ENCODE data around the gene SRXN1. TPM values are rescaled to one million over a fixed set of nuclear protein-coding genes. Genes with fewer than 3 reads are reported as not detected.

Gene SRXN1
- total RNA-seq, 1 donor from 2014 or later: 17.7 TPM

DNA sequence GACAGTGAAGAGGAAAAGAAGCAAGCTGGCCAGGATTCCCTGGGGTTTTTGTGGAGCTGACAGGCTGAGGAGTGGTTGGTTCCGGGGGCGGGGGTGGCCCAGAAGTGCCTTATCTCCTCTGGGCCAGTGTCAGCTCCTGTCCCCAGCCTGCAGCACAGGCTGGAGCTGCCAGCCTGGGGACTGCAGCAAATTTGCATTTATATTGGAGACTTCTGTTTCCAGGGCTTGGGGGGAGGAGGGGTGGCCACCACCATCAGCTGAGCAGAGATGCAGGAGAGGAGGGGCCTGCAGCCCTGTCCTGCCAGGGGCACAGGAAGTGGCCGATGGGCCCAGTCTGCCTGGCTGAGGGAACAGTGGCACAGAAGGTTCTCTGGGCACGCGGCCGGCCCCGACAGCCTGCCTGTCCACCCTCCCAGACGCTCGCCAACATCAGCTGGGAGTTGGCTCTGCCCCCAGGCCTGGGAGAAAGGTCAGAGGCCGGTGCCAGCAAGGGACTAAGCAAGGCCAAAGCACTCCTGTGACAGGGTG is 46.9 kb upstream of the SRXN1 start:
- TF ChIP-seq, protein P1, sequence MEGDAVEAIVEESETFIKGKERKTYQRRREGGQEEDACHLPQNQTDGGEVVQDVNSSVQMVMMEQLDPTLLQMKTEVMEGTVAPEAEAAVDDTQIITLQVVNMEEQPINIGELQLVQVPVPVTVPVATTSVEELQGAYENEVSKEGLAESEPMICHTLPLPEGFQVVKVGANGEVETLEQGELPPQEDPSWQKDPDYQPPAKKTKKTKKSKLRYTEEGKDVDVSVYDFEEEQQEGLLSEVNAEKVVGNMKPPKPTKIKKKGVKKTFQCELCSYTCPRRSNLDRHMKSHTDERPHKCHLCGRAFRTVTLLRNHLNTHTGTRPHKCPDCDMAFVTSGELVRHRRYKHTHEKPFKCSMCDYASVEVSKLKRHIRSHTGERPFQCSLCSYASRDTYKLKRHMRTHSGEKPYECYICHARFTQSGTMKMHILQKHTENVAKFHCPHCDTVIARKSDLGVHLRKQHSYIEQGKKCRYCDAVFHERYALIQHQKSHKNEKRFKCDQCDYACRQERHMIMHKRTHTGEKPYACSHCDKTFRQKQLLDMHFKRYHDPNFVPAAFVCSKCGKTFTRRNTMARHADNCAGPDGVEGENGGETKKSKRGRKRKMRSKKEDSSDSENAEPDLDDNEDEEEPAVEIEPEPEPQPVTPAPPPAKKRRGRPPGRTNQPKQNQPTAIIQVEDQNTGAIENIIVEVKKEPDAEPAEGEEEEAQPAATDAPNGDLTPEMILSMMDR (IDR thresholded peaks at IDR 0.05; ENCODE audit: insufficient read depth, low read depth, low read length): no peak
- no peak for TF ChIP-seq EZH2 (IDR thresholded peaks at IDR 0.05; ENCODE audit: insufficient read depth, low read length)
- no peak overlapping the region for H2AFZ ChIP-seq (ENCODE audit: low read depth, low read length)
- no peaks in the 10 kb centered on the region for H3K9me3 ChIP-seq (ENCODE audit: insufficient read depth, low read depth, low read length)
- Mint-ChIP-seq H3K27me3 (ENCODE audit: low read depth, unreplicated experiment) (peaks cover 35% of the 10 kb centered on the region), H3K9me3 (ENCODE audit: unreplicated experiment) (peaks cover 2% of the 10 kb centered on the region), H3K36me3 (ENCODE audit: low read depth, unreplicated experiment) (no peaks in the 10 kb centered on the region), H3K4me1 (ENCODE audit: low read depth, unreplicated experiment) (peaks cover 2% of the 10 kb centered on the region), H3K4me3 (ENCODE audit: unreplicated experiment) (no peak overlapping the region), H3K27ac (ENCODE audit: unreplicated experiment) (no peak overlapping the region)
- no peak overlapping the region for H3K27ac ChIP-seq (ENCODE audit: low read depth, low read length)
- no peak overlapping the region for H3K4me3 ChIP-seq (ENCODE audit: insufficient read depth, low read depth, low read length)
- no peaks in the 10 kb centered on the region for H3K36me3 ChIP-seq (ENCODE audit: insufficient read depth, low read length)
- DNase-seq (ENCODE audit: low read depth) (no peak), FAIRE-seq (no peak)
- H3K27me3 ChIP-seq (ENCODE audit: insufficient read depth, low read length): peaks cover 3% of the 10 kb centered on the region
- no peak overlapping the region for H3K4me2 ChIP-seq (ENCODE audit: low read length)
- H3K79me2 ChIP-seq (ENCODE audit: insufficient read depth, low read length): no peaks in the 10 kb centered on the region
- H3K9ac ChIP-seq (ENCODE audit: low read length): no peak overlapping the region
- no peaks in the 10 kb centered on the region for H4K20me1 ChIP-seq (ENCODE audit: insufficient read depth, low read length)
- H3K4me1 ChIP-seq (ENCODE audit: insufficient read depth, low read length): no peaks in the 10 kb centered on the region

DNA sequence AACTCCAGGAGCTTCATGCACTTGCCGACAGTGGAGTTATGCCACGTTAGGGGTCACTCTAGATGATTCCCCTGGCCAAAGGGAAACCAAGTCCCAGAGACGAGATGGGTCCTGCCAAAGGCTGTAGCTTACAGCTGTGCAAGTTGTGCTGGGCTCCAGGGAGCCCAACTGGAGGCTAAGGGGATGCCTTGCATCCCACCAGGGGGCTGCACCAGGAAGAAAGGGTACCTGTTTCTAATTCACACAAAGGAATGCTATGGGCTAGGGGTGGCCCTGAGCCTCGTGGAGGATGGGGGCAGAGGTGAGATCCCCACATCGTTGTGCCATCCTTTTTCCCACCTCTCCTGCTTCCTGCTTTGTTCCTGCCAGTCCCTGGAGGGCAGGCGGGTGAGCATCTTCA is 46.3 kb upstream of the SRXN1 start:
- FAIRE-seq (no peak), DNase-seq (ENCODE audit: low read depth) (no peak)
- H3K27me3 Mint-ChIP-seq (ENCODE audit: low read depth, unreplicated experiment): peaks cover 30% of the 10 kb centered on the region
- Histone ChIP-seq H3K36me3 (ENCODE audit: insufficient read depth, low read length) (no peaks in the 10 kb centered on the region), H3K4me2 (ENCODE audit: low read length) (no peak overlapping the region), H4K20me1 (ENCODE audit: insufficient read depth, low read length) (no peaks in the 10 kb centered on the region), H3K27me3 (ENCODE audit: insufficient read depth, low read length) (peaks cover 3% of the 10 kb centered on the region), H3K79me2 (ENCODE audit: insufficient read depth, low read length) (no peaks in the 10 kb centered on the region), H3K4me1 (ENCODE audit: insufficient read depth, low read length) (no peaks in the 10 kb centered on the region), H3K4me3 (ENCODE audit: insufficient read depth, low read depth, low read length) (no peak overlapping the region), H2AFZ (ENCODE audit: low read depth, low read length) (no peak overlapping the region), H3K9me3 (ENCODE audit: insufficient read depth, low read depth, low read length) (no peaks in the 10 kb centered on the region), H3K27ac (ENCODE audit: low read depth, low read length) (no peak overlapping the region), H3K9ac (ENCODE audit: low read length) (no peak overlapping the region)
- TF ChIP-seq, protein P1 (IDR thresholded peaks at IDR 0.05; ENCODE audit: insufficient read depth, low read depth, low read length): no peak
- no peaks in the 10 kb centered on the region for H3K36me3 Mint-ChIP-seq (ENCODE audit: low read depth, unreplicated experiment)
- H3K27ac Mint-ChIP-seq (ENCODE audit: unreplicated experiment): no peak overlapping the region
- peaks cover 2% of the 10 kb centered on the region for H3K4me1 Mint-ChIP-seq (ENCODE audit: low read depth, unreplicated experiment)
- H3K4me3 Mint-ChIP-seq (ENCODE audit: unreplicated experiment): no peak overlapping the region
- H3K9me3 Mint-ChIP-seq (ENCODE audit: unreplicated experiment): peaks cover 2% of the 10 kb centered on the region

DNA sequence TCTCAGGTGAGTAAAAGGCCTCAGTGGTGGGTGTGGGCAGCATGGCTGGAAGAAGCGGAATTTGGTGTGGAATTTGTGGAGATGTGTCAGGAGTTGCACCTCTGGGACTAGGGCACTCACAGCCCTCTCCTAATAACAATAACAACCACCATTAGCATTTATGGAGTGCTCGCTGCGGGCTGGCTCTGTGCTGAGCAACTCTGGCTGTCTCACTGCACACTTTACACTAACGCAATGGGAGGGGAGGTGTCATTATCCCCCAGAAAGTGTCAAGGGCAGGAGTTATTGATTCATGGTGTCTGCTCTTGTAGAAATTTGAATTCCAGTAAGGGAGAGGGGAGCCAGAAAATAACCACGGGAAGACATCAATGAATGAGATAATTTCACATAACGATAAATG is 45.3 kb upstream of the SRXN1 start:
- no peak for FAIRE-seq
- Histone ChIP-seq H3K4me3 (ENCODE audit: insufficient read depth, low read depth, low read length) (no peak overlapping the region), H2AFZ (ENCODE audit: low read depth, low read length) (no peak overlapping the region), H3K9ac (ENCODE audit: low read length) (no peak overlapping the region), H3K4me2 (ENCODE audit: low read length) (no peak overlapping the region), H3K27ac (ENCODE audit: low read depth, low read length) (no peak overlapping the region), H3K79me2 (ENCODE audit: insufficient read depth, low read length) (no peaks in the 10 kb centered on the region), H3K27me3 (ENCODE audit: insufficient read depth, low read length) (peaks cover 3% of the 10 kb centered on the region), H3K9me3 (ENCODE audit: insufficient read depth, low read depth, low read length) (no peaks in the 10 kb centered on the region), H3K4me1 (ENCODE audit: insufficient read depth, low read length) (no peaks in the 10 kb centered on the region), H3K36me3 (ENCODE audit: insufficient read depth, low read length) (no peaks in the 10 kb centered on the region), H4K20me1 (ENCODE audit: insufficient read depth, low read length) (no peaks in the 10 kb centered on the region)
- Mint-ChIP-seq H3K9me3 (ENCODE audit: unreplicated experiment) (peaks cover 2% of the 10 kb centered on the region), H3K36me3 (ENCODE audit: low read depth, unreplicated experiment) (no peaks in the 10 kb centered on the region), H3K4me1 (ENCODE audit: low read depth, unreplicated experiment) (peaks cover 2% of the 10 kb centered on the region), H3K4me3 (ENCODE audit: unreplicated experiment) (no peak overlapping the region), H3K27me3 (ENCODE audit: low read depth, unreplicated experiment) (peaks cover 24% of the 10 kb centered on the region), H3K27ac (ENCODE audit: unreplicated experiment) (no peak overlapping the region)
- TF ChIP-seq EZH2 (IDR thresholded peaks at IDR 0.05; ENCODE audit: insufficient read depth, low read length): no peak
- TF ChIP-seq, protein P1 (IDR thresholded peaks at IDR 0.05; ENCODE audit: insufficient read depth, low read depth, low read length): no peak
- DNase-seq (ENCODE audit: low read depth): no peak
